Caco-2 (cell line): Measurements from ENCODE around the gene MUC2. TPM values are rescaled to one million over a fixed set of nuclear protein-coding genes. Genes with fewer than 3 reads are reported as not detected.

Source experiments
- BruUV-seq: library from RNA; stranded (reverse); fragments of 400-500 nt; replicated peaks from 2 replicates; lab custom pipeline; 2021; lab: Mats Ljungman, UMichigan
- CTCF ChIA-PET: fragments of 300-600 bp; sonication (Branson Sonifier 250); formaldehyde crosslinking; loops from one replicate; lab custom pipeline; 2022; ENCODE audit warnings: antibody characterized with exemption; lab: Charles Lee
- POLR2A ChIA-PET: fragments of 300-600 bp; sonication (Branson Sonifier 250); formaldehyde crosslinking; loops from one replicate; lab custom pipeline; 2022; ENCODE audit warnings: antibody characterized with exemption; lab: Charles Lee
- DNase-seq, 2 experiments: peaks; one replicate each; pipeline versions ENCODE4 v3.0.0 to v3.0.0-alpha.2; 2020 to 2022
- H3K27me3 ChIP-seq: replicated peaks from 2 replicates; pipeline ENCODE4 v1.6.0; 2011; ENCODE audit warnings: low read length; ENCODE audit not compliant: control insufficient read depth, insufficient read depth
- H3K36me3 ChIP-seq: 2 replicates; pipeline ENCODE4 v1.5.1; 2011; ENCODE audit warnings: low read length; ENCODE audit not compliant: control insufficient read depth, insufficient read depth
- H3K4me1 ChIP-seq: fragments of 250-450 bp; sonication (Bioruptor Pico); 2 replicates; pipeline ENCODE4 v1.5.1; 2020; ENCODE audit warnings: mild to moderate bottlenecking
- H3K4me3 ChIP-seq: 2 replicates; pipeline ENCODE4 v1.5.1; 2011; ENCODE audit warnings: low read depth, mild to moderate bottlenecking, control low read depth, low read length
- H3K9me3 ChIP-seq: fragments of 250-450 bp; sonication (Bioruptor Pico); 2 replicates; pipeline ENCODE4 v1.5.1; 2020; ENCODE audit warnings: mild to moderate bottlenecking, moderate library complexity
- H3K27ac Mint-ChIP-seq: one replicate; pipeline ENCODE4 v1.8.0; 2022; ENCODE audit warnings: mixed read lengths; ENCODE audit not compliant: unreplicated experiment
- H3K27me3 Mint-ChIP-seq: one replicate; pipeline ENCODE4 v1.8.0; 2022; ENCODE audit warnings: mixed read lengths; ENCODE audit not compliant: insufficient read depth, unreplicated experiment
- H3K36me3 Mint-ChIP-seq: one replicate; pipeline ENCODE4 v1.8.0; 2022; ENCODE audit warnings: mild to moderate bottlenecking, mixed read lengths; ENCODE audit not compliant: insufficient read depth, unreplicated experiment
- H3K4me1 Mint-ChIP-seq: one replicate; pipeline ENCODE4 v1.8.0; 2022; ENCODE audit warnings: low read depth, mixed read lengths; ENCODE audit not compliant: unreplicated experiment
- H3K4me3 Mint-ChIP-seq: one replicate; pipeline ENCODE4 v1.8.0; 2022; ENCODE audit warnings: mild to moderate bottlenecking, moderate library complexity, mixed read lengths; ENCODE audit not compliant: unreplicated experiment
- H3K9me3 Mint-ChIP-seq: one replicate; pipeline ENCODE4 v1.8.0; 2022; ENCODE audit warnings: mixed read lengths; ENCODE audit not compliant: unreplicated experiment
- intact Hi-C: fragments of 100-400 bp; cut with micrococcal nuclease; formaldehyde crosslinking; loops from one replicate; pipeline ENCODE4 v1.10.0; 2022; ENCODE audit not compliant: unreplicated experiment
- total RNA-seq: library from RNA; stranded (reverse); gene quantifications from 2 replicates; pipeline ENCODE4 v1.2.3, GENCODE V29; 2022
- TF ChIP-seq, protein P1 (sequence below), 2 experiments: fragments of 200-600 bp in 1 of 2; IDR thresholded peaks; 1 replicate in 1 of 2; 2 replicates in 1 of 2; pipeline versions ENCODE4 v1.5.1 to v1.8.0; 2011 to 2022; ENCODE audit warnings: antibody characterized with exemption in 1 of 2, control low read depth in 1 of 2, inconsistent platforms in 1 of 2, low read depth in 1 of 2, low read length in 1 of 2, mild to moderate bottlenecking in 1 of 2, moderate library complexity in 1 of 2; ENCODE audit not compliant: insufficient read depth in 1 of 2, severe bottlenecking in 1 of 2, unreplicated experiment in 1 of 2

Gene MUC2
- total RNA-seq, 1 experiment from 2014 or later = 0.05 TPM

DNA sequence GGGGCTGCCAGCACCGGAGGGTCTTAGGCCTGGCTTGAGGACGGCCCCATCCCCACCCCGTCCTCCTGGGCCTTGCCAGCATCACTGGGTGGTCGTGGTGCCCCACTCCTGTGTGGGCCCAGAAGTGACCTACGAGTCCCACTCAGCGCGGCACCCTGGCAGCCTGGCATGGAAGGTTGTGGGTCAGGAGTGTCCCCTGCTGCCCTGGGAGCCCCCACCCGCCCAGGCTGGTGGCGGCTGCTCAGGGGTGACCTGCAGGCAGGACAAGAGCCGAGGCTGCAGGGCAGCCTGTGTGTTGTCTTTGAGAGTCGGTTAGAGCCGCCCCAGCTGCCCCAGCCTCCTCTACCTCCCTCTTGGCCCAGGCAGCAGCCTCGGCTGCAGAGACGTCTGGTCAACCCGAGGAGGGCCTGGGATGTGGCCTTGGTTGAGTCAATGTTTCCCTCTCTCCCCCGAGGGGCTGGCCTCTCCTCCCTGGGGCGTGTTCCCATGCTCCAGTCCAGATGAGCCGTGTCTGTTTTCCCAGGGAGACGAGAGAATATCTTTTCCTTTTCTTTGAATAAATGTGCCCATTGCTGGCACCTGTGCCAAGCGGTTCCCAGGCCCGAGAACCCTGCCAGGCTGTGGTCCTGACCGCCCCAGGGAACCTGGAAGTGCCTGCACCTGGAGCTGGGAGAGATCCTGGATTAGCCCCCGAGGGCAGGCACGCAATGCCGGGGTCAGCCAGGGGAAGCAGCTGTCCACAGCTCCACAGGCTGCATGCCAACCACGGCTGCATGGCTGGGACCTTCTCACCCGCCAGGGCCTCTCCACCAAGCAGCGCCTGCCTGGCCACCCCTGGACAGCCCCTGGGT, 47.4 kb downstream of the MUC2 start:
- TF ChIP-seq, protein P1, sequence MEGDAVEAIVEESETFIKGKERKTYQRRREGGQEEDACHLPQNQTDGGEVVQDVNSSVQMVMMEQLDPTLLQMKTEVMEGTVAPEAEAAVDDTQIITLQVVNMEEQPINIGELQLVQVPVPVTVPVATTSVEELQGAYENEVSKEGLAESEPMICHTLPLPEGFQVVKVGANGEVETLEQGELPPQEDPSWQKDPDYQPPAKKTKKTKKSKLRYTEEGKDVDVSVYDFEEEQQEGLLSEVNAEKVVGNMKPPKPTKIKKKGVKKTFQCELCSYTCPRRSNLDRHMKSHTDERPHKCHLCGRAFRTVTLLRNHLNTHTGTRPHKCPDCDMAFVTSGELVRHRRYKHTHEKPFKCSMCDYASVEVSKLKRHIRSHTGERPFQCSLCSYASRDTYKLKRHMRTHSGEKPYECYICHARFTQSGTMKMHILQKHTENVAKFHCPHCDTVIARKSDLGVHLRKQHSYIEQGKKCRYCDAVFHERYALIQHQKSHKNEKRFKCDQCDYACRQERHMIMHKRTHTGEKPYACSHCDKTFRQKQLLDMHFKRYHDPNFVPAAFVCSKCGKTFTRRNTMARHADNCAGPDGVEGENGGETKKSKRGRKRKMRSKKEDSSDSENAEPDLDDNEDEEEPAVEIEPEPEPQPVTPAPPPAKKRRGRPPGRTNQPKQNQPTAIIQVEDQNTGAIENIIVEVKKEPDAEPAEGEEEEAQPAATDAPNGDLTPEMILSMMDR (IDR thresholded peaks at IDR 0.05; ENCODE audit: insufficient read depth in 1 of 2, low read depth in 1 of 2, low read length in 1 of 2, severe bottlenecking in 1 of 2, unreplicated experiment in 1 of 2) = no peak
- Histone ChIP-seq H3K27me3 (no peaks in the 10 kb centered on the region), H3K4me3 (no peak overlapping the region), H3K9me3 (no peaks in the 10 kb centered on the region), H3K36me3 (no peaks in the 10 kb centered on the region), H3K4me1 (no peaks in the 10 kb centered on the region)
- Mint-ChIP-seq H3K36me3 (no peaks in the 10 kb centered on the region), H3K4me1 (no peaks in the 10 kb centered on the region), H3K27ac (no peak overlapping the region), H3K9me3 (peaks cover 16% of the 10 kb centered on the region), H3K4me3 (no peak overlapping the region), H3K27me3 (peaks cover 14% of the 10 kb centered on the region)
- CTCF ChIA-PET = no interaction called here
- no TSS peak for BruUV-seq
- intact Hi-C loops = no loop called here
- no peak for DNase-seq
- POLR2A ChIA-PET = no interaction called here

DNA sequence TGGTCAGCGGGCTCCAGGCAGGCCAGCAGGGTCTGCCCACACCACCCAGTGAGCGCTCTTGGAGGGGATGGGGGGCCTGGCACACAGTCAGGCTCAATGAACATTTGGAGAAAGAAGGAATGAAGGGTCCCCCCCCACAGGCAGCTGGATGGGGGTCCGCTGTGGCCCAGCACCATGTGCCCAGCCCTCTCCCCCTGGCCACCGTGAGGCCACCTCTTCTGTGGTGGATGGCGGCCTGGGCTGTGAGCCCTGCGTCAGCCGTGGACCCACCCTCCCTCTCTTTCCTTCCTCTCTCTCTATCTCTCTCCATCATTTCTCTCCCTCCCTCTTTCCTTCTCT, 48.0 kb downstream of the MUC2 start:
- H3K27ac Mint-ChIP-seq = no peak overlapping the region

DNA sequence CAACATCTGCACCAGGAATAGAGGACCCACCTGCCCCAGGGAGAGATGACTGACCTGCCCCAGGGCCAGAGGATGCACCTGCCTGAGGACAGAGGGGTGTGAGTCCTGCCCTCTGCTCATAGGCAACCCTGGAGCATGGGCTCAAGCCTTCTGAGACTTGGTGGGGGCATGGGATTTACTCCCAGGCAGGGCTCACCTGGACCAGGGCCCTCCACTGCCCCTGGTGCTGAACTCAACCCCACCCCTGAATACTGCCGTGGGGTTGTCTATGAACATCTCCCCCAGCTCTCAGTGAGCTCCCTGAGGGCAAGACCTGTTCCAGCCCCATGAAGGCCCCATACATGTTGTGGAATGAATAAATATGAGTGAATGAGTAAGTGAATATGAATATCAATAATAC, 49.3 kb downstream of the MUC2 start:
- Histone ChIP-seq H3K36me3 (no peaks in the 10 kb centered on the region), H3K4me1 (no peaks in the 10 kb centered on the region), H3K27me3 (no peaks in the 10 kb centered on the region), H3K4me3 (no peak overlapping the region), H3K9me3 (no peaks in the 10 kb centered on the region)
- intact Hi-C loops = no loop called here
- Mint-ChIP-seq H3K4me1 (no peaks in the 10 kb centered on the region), H3K27me3 (peaks cover 14% of the 10 kb centered on the region), H3K9me3 (peaks cover 16% of the 10 kb centered on the region), H3K27ac (no peak overlapping the region), H3K36me3 (no peaks in the 10 kb centered on the region), H3K4me3 (no peak overlapping the region)
- BruUV-seq = no TSS peak
- ChIA-PET POLR2A (no interaction called here), CTCF (no interaction called here)
- TF ChIP-seq, protein P1 (IDR thresholded peaks at IDR 0.05; ENCODE audit: insufficient read depth in 1 of 2, low read depth in 1 of 2, low read length in 1 of 2, severe bottlenecking in 1 of 2, unreplicated experiment in 1 of 2) = no peak
- no peak for DNase-seq

More for the DNA sequence above, 48.0 kb downstream of the MUC2 start:
- intact Hi-C loops = no loop called here
- H3K27me3 ChIP-seq = no peaks in the 10 kb centered on the region
- H3K4me1 Mint-ChIP-seq = no peaks in the 10 kb centered on the region
- H3K4me1 ChIP-seq = no peaks in the 10 kb centered on the region
- H3K4me3 ChIP-seq = no peak overlapping the region
- peaks cover 16% of the 10 kb centered on the region for H3K9me3 Mint-ChIP-seq
- no peaks in the 10 kb centered on the region for H3K9me3 ChIP-seq
- BruUV-seq = no TSS peak
- CTCF ChIA-PET = no interaction called here
- POLR2A ChIA-PET = no interaction called here
- H3K36me3 Mint-ChIP-seq = no peaks in the 10 kb centered on the region
- TF ChIP-seq, protein P1 (IDR thresholded peaks at IDR 0.05; ENCODE audit: insufficient read depth in 1 of 2, low read depth in 1 of 2, low read length in 1 of 2, severe bottlenecking in 1 of 2, unreplicated experiment in 1 of 2) = no peak
- peaks cover 14% of the 10 kb centered on the region for H3K27me3 Mint-ChIP-seq
- DNase-seq = no peak
- H3K4me3 Mint-ChIP-seq = no peak overlapping the region
- no peaks in the 10 kb centered on the region for H3K36me3 ChIP-seq

Other genes starting within 250 kb of the MUC2 start
- gene CRACR2B, start 247.0 kb upstream of the MUC2 start, total RNA-seq = 15.4 and 16.3 TPM in 2 replicates
- gene CD151, start 241.9 kb upstream of the MUC2 start, total RNA-seq = 268 and 302 TPM in 2 replicates
- gene POLR2L, start 232.3 kb upstream of the MUC2 start, total RNA-seq = 139 and 141 TPM in 2 replicates
- gene TSPAN4, start 232.0 kb upstream of the MUC2 start, total RNA-seq = 84.5 and 95.9 TPM in 2 replicates
- gene CHID1, start 164.1 kb upstream of the MUC2 start, total RNA-seq = 166 and 180 TPM in 2 replicates
- gene AP2A2, start 149.0 kb upstream of the MUC2 start, total RNA-seq = 122 and 130 TPM in 2 replicates
- not detected in 2 replicates for gene MUC6, start 38.2 kb upstream of the MUC2 start, total RNA-seq
- 0.25 and 0.28 TPM in 2 replicates for gene MUC5AC, start 83.1 kb downstream of the MUC2 start, total RNA-seq
- not detected in 2 replicates for gene MUC5B, start 148.2 kb downstream of the MUC2 start, total RNA-seq
- 64.6 and 78.3 TPM in 2 replicates for gene TOLLIP, start 234.8 kb downstream of the MUC2 start, total RNA-seq